ENCODE data around the gene U2SURP.
"Not testable (repeated sequence)": the region's sequence is repeated elsewhere in the genome, so short reads cannot be mapped to it uniquely, and the experiment has no call there.

Gene U2SURP

GRCh38 chr3:143073541-143073940 is 72.2 kb downstream of the U2SURP start:
- DNase-seq; H3K36me3 Mint-ChIP-seq (ENCODE audit: insufficient read depth); H3K4me3 Mint-ChIP-seq; H3K4me1 Mint-ChIP-seq (ENCODE audit: low read depth in 2 of 2); H3K9me3 Mint-ChIP-seq; H3K27ac Mint-ChIP-seq; ATAC-seq (replicated peaks): not testable (repeated sequence)
- peaks cover 5 to 25% of the 10 kb centered on the region in 2 donors for H3K27me3 Mint-ChIP-seq

- not testable (repeated sequence) for H3K36me3 Mint-ChIP-seq (ENCODE audit: insufficient read depth); ATAC-seq (replicated peaks); DNase-seq; H3K27ac Mint-ChIP-seq; H3K9me3 Mint-ChIP-seq; H3K4me3 Mint-ChIP-seq; H3K4me1 Mint-ChIP-seq (ENCODE audit: low read depth in 2 of 2)
- H3K27me3 Mint-ChIP-seq = peaks cover 5 to 25% of the 10 kb centered on the region in 2 donors
Observed at GRCh38 chr3:143073983-143074382, 72.6 kb downstream of the U2SURP start.

- no peak for ATAC-seq (replicated peaks)
- no peak for DNase-seq
- Mint-ChIP-seq H3K27ac (no peak overlapping the region), H3K36me3 (ENCODE audit: insufficient read depth) (no peaks in the 10 kb centered on the region), H3K9me3 (no peaks in the 10 kb centered on the region), H3K4me3 (no peak overlapping the region), H3K4me1 (ENCODE audit: low read depth in 2 of 2) (peaks cover 6 to 10% of the 10 kb centered on the region in 2 donors), H3K27me3 (peaks cover 21 to 33% of the 10 kb centered on the region in 2 donors)
Observed at GRCh38 chr3:143078883-143079282, 77.5 kb downstream of the U2SURP start.

GRCh38 chr3:143080196-143080595 is 78.8 kb downstream of the U2SURP start:
- peaks cover 29 to 44% of the 10 kb centered on the region in 2 donors for H3K27me3 Mint-ChIP-seq
- H3K4me3 Mint-ChIP-seq = no peak overlapping the region
- H3K27ac Mint-ChIP-seq = no peak overlapping the region
- no peaks in the 10 kb centered on the region for H3K36me3 Mint-ChIP-seq (ENCODE audit: insufficient read depth)
- H3K4me1 Mint-ChIP-seq (ENCODE audit: low read depth in 2 of 2) = peaks cover 6 to 10% of the 10 kb centered on the region in 2 donors
- no peaks in the 10 kb centered on the region for H3K9me3 Mint-ChIP-seq
- ATAC-seq (replicated peaks) (no peak), DNase-seq (no peak)

- Mint-ChIP-seq H3K36me3 (ENCODE audit: insufficient read depth) (no peaks in the 10 kb centered on the region), H3K4me3 (no peak overlapping the region), H3K4me1 (ENCODE audit: low read depth in 2 of 2) (peaks cover 6 to 10% of the 10 kb centered on the region in 2 donors), H3K27ac (no peak overlapping the region), H3K27me3 (peaks cover 29 to 44% of the 10 kb centered on the region in 2 donors), H3K9me3 (no peaks in the 10 kb centered on the region)
- ATAC-seq (replicated peaks) (no peak), DNase-seq (no peak)
Observed at GRCh38 chr3:143081365-143081764, 80.0 kb downstream of the U2SURP start.

- Mint-ChIP-seq H3K4me1 (ENCODE audit: low read depth in 2 of 2) (peaks cover 6 to 10% of the 10 kb centered on the region in 2 donors), H3K36me3 (ENCODE audit: insufficient read depth) (no peaks in the 10 kb centered on the region), H3K9me3 (no peaks in the 10 kb centered on the region), H3K27ac (no peak overlapping the region), H3K27me3 (peaks cover 29 to 44% of the 10 kb centered on the region in 2 donors), H3K4me3 (peak overlapping the region in 1 of 2 donors; percentile 6)
- DNase-seq = no peak
- no peak for ATAC-seq (replicated peaks)
Observed at GRCh38 chr3:143081844-143082778, 80.7 kb downstream of the U2SURP start.

GRCh38 chr3:143083781-143084180 is 82.4 kb downstream of the U2SURP start:
- ATAC-seq (replicated peaks) (no peak), DNase-seq (no peak)
- H3K36me3 Mint-ChIP-seq (ENCODE audit: insufficient read depth) = no peaks in the 10 kb centered on the region
- H3K27me3 Mint-ChIP-seq = peaks cover 29 to 44% of the 10 kb centered on the region in 2 donors
- H3K9me3 Mint-ChIP-seq = no peaks in the 10 kb centered on the region
- no peak overlapping the region for H3K4me3 Mint-ChIP-seq
- no peak overlapping the region for H3K27ac Mint-ChIP-seq
- H3K4me1 Mint-ChIP-seq (ENCODE audit: low read depth in 2 of 2) = peaks cover 6 to 10% of the 10 kb centered on the region in 2 donors

- Mint-ChIP-seq H3K27ac (no peak overlapping the region), H3K36me3 (ENCODE audit: insufficient read depth) (no peaks in the 10 kb centered on the region), H3K9me3 (no peaks in the 10 kb centered on the region), H3K4me1 (ENCODE audit: low read depth in 2 of 2) (peaks cover 6 to 10% of the 10 kb centered on the region in 2 donors), H3K4me3 (no peak overlapping the region), H3K27me3 (peaks cover 29 to 46% of the 10 kb centered on the region in 2 donors)
- DNase-seq (no peak), ATAC-seq (replicated peaks) (no peak)
Observed at GRCh38 chr3:143084856-143085731, 83.7 kb downstream of the U2SURP start.

- H3K27me3 Mint-ChIP-seq = peaks cover 8 to 24% of the 10 kb centered on the region in 2 donors
- DNase-seq = no peak
- no peak overlapping the region for H3K27ac Mint-ChIP-seq
- no peak overlapping the region for H3K4me3 Mint-ChIP-seq
- no peaks in the 10 kb centered on the region for H3K9me3 Mint-ChIP-seq
- H3K36me3 Mint-ChIP-seq (ENCODE audit: insufficient read depth) = no peaks in the 10 kb centered on the region
- no peak for ATAC-seq (replicated peaks)
- no peaks in the 10 kb centered on the region for H3K4me1 Mint-ChIP-seq (ENCODE audit: low read depth in 2 of 2)
Observed at GRCh38 chr3:143088835-143089234, 87.5 kb downstream of the U2SURP start.

GRCh38 chr3:143089965-143090364 is 88.6 kb downstream of the U2SURP start:
- no peak for ATAC-seq (replicated peaks)
- no peaks in the 10 kb centered on the region for H3K9me3 Mint-ChIP-seq
- no peak overlapping the region for H3K4me3 Mint-ChIP-seq
- peak overlapping the region in 1 of 2 donors; percentile 19 for H3K27ac Mint-ChIP-seq
- peaks cover under 1 to 21% of the 10 kb centered on the region in 2 donors for H3K27me3 Mint-ChIP-seq
- no peak for DNase-seq
- H3K4me1 Mint-ChIP-seq (ENCODE audit: low read depth in 2 of 2) = no peaks in the 10 kb centered on the region
- no peaks in the 10 kb centered on the region for H3K36me3 Mint-ChIP-seq (ENCODE audit: insufficient read depth)

- Mint-ChIP-seq H3K4me1 (ENCODE audit: low read depth in 2 of 2) (no peaks in the 10 kb centered on the region), H3K27me3 (peaks cover 0 to 22% of the 10 kb centered on the region in 2 donors), H3K4me3 (no peak overlapping the region), H3K27ac (peak overlapping the region in 1 of 2 donors; percentile 19), H3K9me3 (no peaks in the 10 kb centered on the region), H3K36me3 (ENCODE audit: insufficient read depth) (no peaks in the 10 kb centered on the region)
- ATAC-seq (replicated peaks) (no peak), DNase-seq (no peak)
Observed at GRCh38 chr3:143090486-143090885, 89.1 kb downstream of the U2SURP start.

GRCh38 chr3:143090976-143091837 is 89.8 kb downstream of the U2SURP start:
- Mint-ChIP-seq H3K36me3 (ENCODE audit: insufficient read depth) (no peaks in the 10 kb centered on the region), H3K4me1 (ENCODE audit: low read depth in 2 of 2) (no peaks in the 10 kb centered on the region), H3K27ac (no peak overlapping the region), H3K27me3 (peaks cover 0 to 22% of the 10 kb centered on the region in 2 donors), H3K9me3 (no peaks in the 10 kb centered on the region), H3K4me3 (no peak overlapping the region)
- DNase-seq (no peak), ATAC-seq (replicated peaks) (no peak)

GRCh38 chr3:143092191-143092590 is 90.8 kb downstream of the U2SURP start:
- no peak for ATAC-seq (replicated peaks)
- no peak for DNase-seq
- Mint-ChIP-seq H3K4me3 (no peak overlapping the region), H3K27ac (no peak overlapping the region), H3K4me1 (ENCODE audit: low read depth in 2 of 2) (no peaks in the 10 kb centered on the region), H3K9me3 (no peaks in the 10 kb centered on the region), H3K27me3 (peaks cover 0 to 22% of the 10 kb centered on the region in 2 donors), H3K36me3 (ENCODE audit: insufficient read depth) (no peaks in the 10 kb centered on the region)
